Duodenal mucosa (tissue), 2 donors: Measurements from ENCODE around the gene STX12.
A peak's percentile ranks its signal among the peaks of the same experiment; 100 is the strongest.

Experiments
- H3K27ac ChIP-seq: one replicate; pipeline ENCODE4 v1.7.0; 2013; ENCODE audit warnings: low read depth, low read length
- H3K27me3 ChIP-seq, 2 donors: one replicate each; pipeline ENCODE4 v1.7.0; 2013; ENCODE audit warnings: low read length in 2 of 2, control low read depth in 1 of 2; ENCODE audit not compliant: insufficient read depth in 2 of 2, control insufficient read depth in 1 of 2
- H3K36me3 ChIP-seq, 2 donors: one replicate each; pipeline ENCODE4 v1.7.0; 2013; ENCODE audit warnings: low read length in 2 of 2, control low read depth in 1 of 2; ENCODE audit not compliant: insufficient read depth in 2 of 2, control insufficient read depth in 1 of 2
- H3K4me1 ChIP-seq, 2 donors: one replicate each; pipeline ENCODE4 v1.7.0; 2013; ENCODE audit warnings: low read length in 2 of 2, control low read depth in 1 of 2; ENCODE audit not compliant: insufficient read depth in 2 of 2, control insufficient read depth in 1 of 2
- H3K4me3 ChIP-seq, 2 donors: one replicate each; pipeline ENCODE4 v1.7.0; 2013; ENCODE audit warnings: low read length in 2 of 2, low read depth in 1 of 2
- H3K9ac ChIP-seq, 2 donors: one replicate each; pipeline ENCODE4 v1.7.0; 2013; ENCODE audit warnings: low read length in 2 of 2, low read depth in 1 of 2
- H3K9me3 ChIP-seq, 2 donors: one replicate each; pipeline ENCODE4 v1.7.0; 2013; ENCODE audit warnings: low read length in 2 of 2, control low read depth in 1 of 2; ENCODE audit not compliant: control insufficient read depth in 1 of 2

The STX12 gene

DNA sequence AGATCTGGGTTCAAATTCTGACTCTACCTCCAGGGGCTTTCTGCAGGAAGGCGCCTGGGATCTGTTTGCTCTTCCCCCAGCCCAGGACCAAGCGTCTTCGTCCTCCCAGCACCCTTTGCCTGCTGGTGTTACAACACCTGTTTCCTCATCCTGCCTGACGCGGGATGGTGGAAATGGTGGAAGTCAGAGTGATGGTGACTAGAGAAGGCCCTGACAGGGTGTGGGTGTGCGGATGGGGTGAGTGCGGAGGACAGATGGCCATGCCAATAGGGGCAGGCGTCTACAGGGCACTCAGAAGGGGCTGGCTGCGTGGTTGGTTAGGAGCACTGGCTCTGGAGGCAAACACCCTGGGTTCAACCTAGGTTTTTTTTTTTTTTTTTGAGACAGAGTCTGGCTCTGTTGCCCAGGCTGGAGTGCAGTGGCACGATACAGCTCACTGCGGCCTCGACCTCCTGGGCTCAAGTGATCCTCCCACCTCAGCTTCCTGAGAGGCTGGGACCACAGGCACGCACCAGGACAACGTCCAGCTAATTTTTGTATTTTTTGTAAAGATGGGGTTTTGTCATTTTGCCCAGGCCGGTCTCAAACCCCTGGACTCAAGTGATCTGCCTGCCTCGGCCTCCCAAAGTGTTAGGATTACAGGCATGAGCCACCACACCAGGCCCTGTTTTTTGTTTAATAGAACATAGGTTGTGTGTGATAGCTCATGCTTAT, 100.8 kb downstream of the STX12 start:
- H3K27ac ChIP-seq, result peak overlapping the region; percentile 61
- H3K36me3 ChIP-seq, result peaks cover 0 to 8% of the 10 kb centered on the region in 2 donors
- no peaks in the 10 kb centered on the region for H3K27me3 ChIP-seq
- H3K4me1 ChIP-seq, result peaks cover 10 to 37% of the 10 kb centered on the region in 2 donors
- peak overlapping the region; percentile 74 to 94 for H3K4me3 ChIP-seq
- no peaks in the 10 kb centered on the region for H3K9me3 ChIP-seq
- H3K9ac ChIP-seq, result peak overlapping the region; percentile 78 to 88
